AG10803 (cell line): Measurements from ENCODE around the gene SLC26A1.

Experiments
- DNase-seq: peaks from one replicate; pipeline ENCODE4 v3.0.0; 2010; ENCODE audit warnings: low read depth
- H3K4me3 ChIP-seq: 2 replicates; pipeline ENCODE4 v1.5.1; 2011; ENCODE audit warnings: mild to moderate bottlenecking, low read length, control low read depth
- TF ChIP-seq, protein P1 (sequence below): conservative IDR thresholded peaks from 2 replicates; pipeline ENCODE4 v1.5.1; 2011; ENCODE audit warnings: mild to moderate bottlenecking, low read length, control low read depth, inconsistent platforms

Gene SLC26A1

DNA sequence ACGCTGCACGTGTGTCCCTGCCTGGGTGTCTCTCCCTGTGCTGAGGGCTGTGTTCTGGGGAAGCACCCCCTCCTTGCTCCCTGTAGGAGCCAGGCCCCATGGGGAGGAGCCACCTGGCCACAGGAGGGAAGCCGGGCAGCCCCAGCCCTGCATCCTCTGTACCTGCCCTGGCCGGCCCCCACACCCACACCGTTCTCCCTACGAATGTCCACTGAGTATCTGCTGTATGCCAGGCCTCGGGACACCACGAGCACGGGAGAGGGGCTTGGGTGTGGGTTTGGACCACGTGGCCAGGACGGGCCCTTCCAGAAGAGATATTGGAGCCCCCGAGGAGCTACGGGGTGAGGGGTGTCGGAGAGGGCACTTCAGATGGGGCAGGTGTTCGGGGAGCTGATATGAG is 24.5 kb upstream of the SLC26A1 start:
- no peak overlapping the region for H3K4me3 ChIP-seq
- DNase-seq, result no peak
- TF ChIP-seq, protein P1, sequence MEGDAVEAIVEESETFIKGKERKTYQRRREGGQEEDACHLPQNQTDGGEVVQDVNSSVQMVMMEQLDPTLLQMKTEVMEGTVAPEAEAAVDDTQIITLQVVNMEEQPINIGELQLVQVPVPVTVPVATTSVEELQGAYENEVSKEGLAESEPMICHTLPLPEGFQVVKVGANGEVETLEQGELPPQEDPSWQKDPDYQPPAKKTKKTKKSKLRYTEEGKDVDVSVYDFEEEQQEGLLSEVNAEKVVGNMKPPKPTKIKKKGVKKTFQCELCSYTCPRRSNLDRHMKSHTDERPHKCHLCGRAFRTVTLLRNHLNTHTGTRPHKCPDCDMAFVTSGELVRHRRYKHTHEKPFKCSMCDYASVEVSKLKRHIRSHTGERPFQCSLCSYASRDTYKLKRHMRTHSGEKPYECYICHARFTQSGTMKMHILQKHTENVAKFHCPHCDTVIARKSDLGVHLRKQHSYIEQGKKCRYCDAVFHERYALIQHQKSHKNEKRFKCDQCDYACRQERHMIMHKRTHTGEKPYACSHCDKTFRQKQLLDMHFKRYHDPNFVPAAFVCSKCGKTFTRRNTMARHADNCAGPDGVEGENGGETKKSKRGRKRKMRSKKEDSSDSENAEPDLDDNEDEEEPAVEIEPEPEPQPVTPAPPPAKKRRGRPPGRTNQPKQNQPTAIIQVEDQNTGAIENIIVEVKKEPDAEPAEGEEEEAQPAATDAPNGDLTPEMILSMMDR, result no peak

DNA sequence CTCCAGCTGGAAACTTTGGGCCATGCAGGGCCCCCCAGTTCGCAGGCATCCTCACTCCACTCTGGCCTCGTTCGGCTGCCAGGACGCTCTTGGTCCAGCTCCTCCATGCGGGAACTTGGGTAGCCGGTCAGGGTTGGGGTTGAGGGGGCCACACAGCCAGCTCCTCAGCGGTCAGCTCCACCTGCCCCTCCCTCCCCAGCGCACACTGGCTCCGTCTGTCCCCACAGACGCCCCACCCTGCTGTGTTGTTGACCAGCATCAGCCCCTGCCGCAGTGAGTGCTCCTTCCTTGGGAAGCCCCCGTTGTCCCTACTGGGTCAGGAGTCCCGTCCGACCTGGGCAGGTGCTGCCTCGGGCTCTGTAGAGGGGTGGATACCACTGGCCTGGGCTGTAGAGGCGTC is 24.0 kb upstream of the SLC26A1 start:
- TF ChIP-seq, protein P1, result no peak
- no peak overlapping the region for H3K4me3 ChIP-seq
- DNase-seq, result no peak

DNA sequence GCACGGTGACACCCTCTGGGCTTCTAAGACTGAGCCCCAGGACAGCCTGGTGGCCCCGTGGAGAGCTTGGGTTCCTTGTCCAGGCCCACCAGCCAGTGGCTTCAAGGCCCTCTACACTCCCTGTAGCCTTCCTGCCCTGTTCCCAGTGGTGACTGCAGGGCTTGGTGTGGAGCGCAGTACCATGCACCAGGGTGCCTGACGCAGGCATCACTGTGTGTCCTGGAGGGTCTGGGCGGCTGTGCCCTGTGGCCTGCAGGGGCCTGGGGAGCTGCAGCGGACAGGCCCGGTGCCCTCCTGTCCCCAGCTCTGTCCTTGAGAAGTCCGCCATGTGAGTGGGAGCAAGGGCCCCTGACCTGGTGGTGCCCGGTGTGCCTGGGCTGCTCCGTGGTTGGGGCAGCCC is 22.5 kb upstream of the SLC26A1 start:
- TF ChIP-seq, protein P1, result no peak

DNA sequence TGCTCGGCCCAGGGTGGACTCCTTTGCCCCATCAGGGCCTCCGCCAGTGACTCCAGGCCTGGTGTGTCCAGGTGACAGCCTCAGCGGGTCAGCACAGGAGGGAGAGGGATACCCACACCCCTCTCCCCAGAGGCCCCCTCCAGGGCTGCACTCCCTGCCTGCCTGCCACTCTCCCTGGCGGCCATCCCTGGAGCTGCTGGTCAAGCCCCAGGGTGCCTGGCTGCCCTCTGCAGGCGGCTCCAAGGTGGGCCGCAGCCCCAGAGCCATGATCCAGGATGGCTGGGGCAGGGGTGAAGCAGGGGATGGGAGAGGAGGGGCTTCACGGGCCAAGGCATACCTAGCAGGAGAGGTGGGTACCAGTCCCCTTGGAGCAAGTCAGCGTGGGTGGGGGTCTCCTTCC is 22.0 kb upstream of the SLC26A1 start:
- TF ChIP-seq, protein P1, result no peak
- DNase-seq, result no peak
- H3K4me3 ChIP-seq, result no peak overlapping the region

More for the DNA sequence above, 22.5 kb upstream of the SLC26A1 start:
- DNase-seq, result no peak
- H3K4me3 ChIP-seq, result no peak overlapping the region

DNA sequence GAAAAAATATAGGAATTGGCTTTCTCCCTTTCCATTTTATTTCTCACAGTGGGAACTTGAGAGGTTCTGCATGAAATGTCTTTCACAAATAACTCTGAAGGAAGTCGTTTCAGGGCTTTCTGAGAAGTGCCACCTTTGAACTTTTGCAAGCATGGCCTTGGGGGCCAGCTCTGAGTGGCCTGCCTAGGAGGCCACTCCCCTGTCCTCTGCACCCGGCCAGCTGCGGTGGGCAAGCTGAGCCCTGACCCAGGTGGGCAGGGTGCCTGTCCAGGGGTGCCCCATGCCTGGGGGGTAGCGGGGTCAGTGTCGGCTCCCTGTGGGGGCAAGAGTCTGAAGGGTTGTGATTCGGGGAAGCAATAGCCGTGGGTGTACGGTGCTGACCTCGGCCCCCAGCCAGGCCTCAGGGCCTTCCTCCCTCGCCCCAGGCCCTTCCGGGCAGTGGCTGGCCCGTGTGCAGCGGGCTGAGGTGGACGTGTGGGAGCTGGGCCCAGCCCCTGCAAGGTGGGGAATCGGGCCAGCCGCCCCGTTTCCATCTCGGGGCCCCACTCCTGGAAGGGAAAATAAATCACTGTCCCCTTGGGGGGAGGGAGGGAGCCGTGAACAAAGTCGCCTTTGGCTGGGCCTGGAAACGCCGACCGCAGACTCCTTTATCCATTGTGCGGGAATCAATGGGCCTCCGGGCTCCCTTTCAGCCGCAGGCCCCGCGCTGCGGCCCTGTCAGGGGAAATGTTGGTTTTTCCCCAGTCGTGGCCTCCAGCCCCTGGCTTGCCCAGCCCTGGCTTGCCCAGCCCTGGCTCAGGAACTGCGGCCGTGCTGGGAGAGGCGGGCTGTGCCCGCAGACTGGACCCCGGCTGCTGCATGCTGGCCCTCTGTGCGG is 21.3 kb upstream of the SLC26A1 start:
- DNase-seq, result no peak
- TF ChIP-seq, protein P1, result no peak
- H3K4me3 ChIP-seq, result no peak overlapping the region

DNA sequence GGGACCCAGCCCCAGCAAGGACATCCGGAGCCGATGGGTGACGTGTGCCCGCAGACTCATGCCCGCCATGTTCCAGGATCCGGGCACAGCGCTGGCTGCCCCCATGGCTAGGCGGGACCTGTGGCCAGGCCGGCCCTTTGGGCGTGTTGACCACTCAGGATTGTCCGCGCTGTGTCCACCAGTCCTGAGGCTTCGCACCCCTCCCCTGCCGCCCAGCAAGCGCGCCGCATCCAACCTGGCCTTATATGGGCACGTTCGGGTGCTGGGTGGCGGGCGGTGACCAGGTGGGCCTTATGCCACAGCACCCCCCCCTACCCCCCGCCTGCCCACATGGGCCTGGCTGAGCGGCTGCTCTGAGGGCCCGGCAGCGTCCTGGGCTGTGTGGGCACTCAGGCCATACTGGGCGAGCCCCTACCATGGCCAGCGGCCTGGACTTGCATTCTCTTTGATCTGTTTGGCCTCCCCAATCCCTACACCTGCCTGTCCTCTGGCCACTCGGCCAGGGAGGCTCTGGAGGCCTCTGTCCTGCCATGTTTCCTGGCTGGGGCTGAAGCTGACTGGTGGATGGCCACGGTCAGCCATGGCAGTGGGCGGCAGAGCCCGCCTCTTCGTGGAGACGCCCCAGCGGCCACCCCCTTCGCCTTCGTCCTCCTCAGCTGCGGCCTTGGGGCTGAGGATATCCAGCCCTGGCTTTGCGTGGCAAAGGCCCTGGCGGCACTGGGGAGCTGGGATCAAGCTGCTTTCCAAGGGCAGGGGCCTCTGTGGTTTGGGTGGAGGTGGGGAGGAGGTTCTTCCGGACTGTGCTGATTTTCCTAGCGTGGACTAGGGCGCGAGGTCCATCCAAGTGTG is 20.2 kb upstream of the SLC26A1 start:
- H3K4me3 ChIP-seq, result no peak overlapping the region
- DNase-seq, result no peak
- TF ChIP-seq, protein P1, result no peak
